Sigmoid colon (tissue), 4 donors: ENCODE results near the gene PEX6.

Experiments
- POLR2A ChIP-seq, 2 donors: fragments of 450-650 bp; IDR thresholded peaks; one replicate each; pipeline ENCODE4 v1.6.1; 2016; ENCODE audit warnings: antibody characterized with exemption in 2 of 2, mild to moderate bottlenecking in 2 of 2, moderate library complexity in 2 of 2
- POLR2AphosphoS5 ChIP-seq, 4 donors: sonication (generic); formaldehyde crosslinking; IDR thresholded peaks; one replicate each; pipeline ENCODE4 v1.6.1; 2017; ENCODE audit warnings: antibody characterized with exemption in 4 of 4
- TF ChIP-seq, protein P1 (sequence below), 4 experiments: fragments of 450-650 bp in 3 of 4; fragments of 200-600 bp in 1 of 4; IDR thresholded peaks; one replicate each; pipeline ENCODE4 v1.5.1; 2016 to 2019; ENCODE audit warnings: antibody characterized with exemption in 4 of 4, mild to moderate bottlenecking in 3 of 4, moderate library complexity in 2 of 4

- TF ChIP-seq POLR2A (IDR thresholded peaks at IDR 0.05), result no peak
- TF ChIP-seq, protein P1, sequence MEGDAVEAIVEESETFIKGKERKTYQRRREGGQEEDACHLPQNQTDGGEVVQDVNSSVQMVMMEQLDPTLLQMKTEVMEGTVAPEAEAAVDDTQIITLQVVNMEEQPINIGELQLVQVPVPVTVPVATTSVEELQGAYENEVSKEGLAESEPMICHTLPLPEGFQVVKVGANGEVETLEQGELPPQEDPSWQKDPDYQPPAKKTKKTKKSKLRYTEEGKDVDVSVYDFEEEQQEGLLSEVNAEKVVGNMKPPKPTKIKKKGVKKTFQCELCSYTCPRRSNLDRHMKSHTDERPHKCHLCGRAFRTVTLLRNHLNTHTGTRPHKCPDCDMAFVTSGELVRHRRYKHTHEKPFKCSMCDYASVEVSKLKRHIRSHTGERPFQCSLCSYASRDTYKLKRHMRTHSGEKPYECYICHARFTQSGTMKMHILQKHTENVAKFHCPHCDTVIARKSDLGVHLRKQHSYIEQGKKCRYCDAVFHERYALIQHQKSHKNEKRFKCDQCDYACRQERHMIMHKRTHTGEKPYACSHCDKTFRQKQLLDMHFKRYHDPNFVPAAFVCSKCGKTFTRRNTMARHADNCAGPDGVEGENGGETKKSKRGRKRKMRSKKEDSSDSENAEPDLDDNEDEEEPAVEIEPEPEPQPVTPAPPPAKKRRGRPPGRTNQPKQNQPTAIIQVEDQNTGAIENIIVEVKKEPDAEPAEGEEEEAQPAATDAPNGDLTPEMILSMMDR (IDR thresholded peaks at IDR 0.05), result no peak
- TF ChIP-seq POLR2AphosphoS5 (IDR thresholded peaks at IDR 0.05), result no peak
Observed at GRCh38 chr6:42968783-42969182, 10.2 kb downstream of the PEX6 start.
